Stimulated activated CD8-positive, alpha-beta memory T cell treated with anti-CD3 and anti-CD28 coated beads, Interleukin-7, amount 100 ng/mL, for 4 hours (primary cell): ENCODE data around the gene TSNAX.
"Not testable (repeated sequence)": the region's sequence is repeated elsewhere in the genome, so short reads cannot be mapped to it uniquely, and the experiment has no call there.

Experiments used
- DNase-seq, 2 donors: peaks; one replicate each; pipeline ENCODE4 v3.0.0-alpha.2; 2020; ENCODE audit warnings: low read depth in 2 of 2

The TSNAX gene

GRCh38 chr1:231561647-231562383 lies 33.3 kb downstream of the TSNAX start:
- DNase-seq: no peak

- DNase-seq: no peak
Observed at GRCh38 chr1:231563247-231563646, 34.8 kb downstream of the TSNAX start.

GRCh38 chr1:231564373-231564772 lies 35.9 kb downstream of the TSNAX start:
- no peak for DNase-seq

GRCh38 chr1:231566496-231566895 lies 38.0 kb downstream of the TSNAX start:
- no peak for DNase-seq

- not testable (repeated sequence) for DNase-seq
Observed at GRCh38 chr1:231570262-231570661, 41.8 kb downstream of the TSNAX start.

GRCh38 chr1:231571904-231572303 lies 43.4 kb downstream of the TSNAX start:
- DNase-seq: no peak

- DNase-seq: no peak
Observed at GRCh38 chr1:231575472-231575871, 47.0 kb downstream of the TSNAX start.

GRCh38 chr1:231576804-231577718 lies 48.6 kb downstream of the TSNAX start:
- DNase-seq: no peak

- DNase-seq: no peak
Observed at GRCh38 chr1:231580874-231581273, 52.4 kb downstream of the TSNAX start.

GRCh38 chr1:231581859-231582258 lies 53.4 kb downstream of the TSNAX start:
- no peak for DNase-seq

- no peak for DNase-seq
Observed at GRCh38 chr1:231583376-231583775, 54.9 kb downstream of the TSNAX start.

- no peak for DNase-seq
Observed at GRCh38 chr1:231584117-231584516, 55.6 kb downstream of the TSNAX start.

- no peak for DNase-seq
Observed at GRCh38 chr1:231584921-231585320, 56.5 kb downstream of the TSNAX start.

- no peak for DNase-seq
Observed at GRCh38 chr1:231590453-231591198, 62.2 kb downstream of the TSNAX start.

GRCh38 chr1:231591466-231591865 lies 63.0 kb downstream of the TSNAX start:
- DNase-seq: no peak

- no peak for DNase-seq
Observed at GRCh38 chr1:231592809-231593208, 64.3 kb downstream of the TSNAX start.

- DNase-seq: not testable (repeated sequence)
Observed at GRCh38 chr1:231593264-231593663, 64.8 kb downstream of the TSNAX start.

GRCh38 chr1:231594123-231594522 lies 65.7 kb downstream of the TSNAX start:
- DNase-seq: no peak

GRCh38 chr1:231594749-231595148 lies 66.3 kb downstream of the TSNAX start:
- DNase-seq: no peak

- DNase-seq: no peak
Observed at GRCh38 chr1:231596337-231596791, 67.9 kb downstream of the TSNAX start.

- no peak for DNase-seq
Observed at GRCh38 chr1:231597971-231598370, 69.5 kb downstream of the TSNAX start.

- DNase-seq: no peak
Observed at GRCh38 chr1:231600458-231600976, 72.0 kb downstream of the TSNAX start.
